NCI-H524 treated with DMSO at 0.1 percent for 48 hours (cell line): ENCODE results near the gene TRMT10B.

ENCODE experiments used
- DNase-seq: peaks from one replicate; lab custom pipeline; 2025; lab: John Stamatoyannopoulos, UW

TRMT10B gene, protein sequence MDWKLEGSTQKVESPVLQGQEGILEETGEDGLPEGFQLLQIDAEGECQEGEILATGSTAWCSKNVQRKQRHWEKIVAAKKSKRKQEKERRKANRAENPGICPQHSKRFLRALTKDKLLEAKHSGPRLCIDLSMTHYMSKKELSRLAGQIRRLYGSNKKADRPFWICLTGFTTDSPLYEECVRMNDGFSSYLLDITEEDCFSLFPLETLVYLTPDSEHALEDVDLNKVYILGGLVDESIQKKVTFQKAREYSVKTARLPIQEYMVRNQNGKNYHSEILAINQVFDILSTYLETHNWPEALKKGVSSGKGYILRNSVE

DNA sequence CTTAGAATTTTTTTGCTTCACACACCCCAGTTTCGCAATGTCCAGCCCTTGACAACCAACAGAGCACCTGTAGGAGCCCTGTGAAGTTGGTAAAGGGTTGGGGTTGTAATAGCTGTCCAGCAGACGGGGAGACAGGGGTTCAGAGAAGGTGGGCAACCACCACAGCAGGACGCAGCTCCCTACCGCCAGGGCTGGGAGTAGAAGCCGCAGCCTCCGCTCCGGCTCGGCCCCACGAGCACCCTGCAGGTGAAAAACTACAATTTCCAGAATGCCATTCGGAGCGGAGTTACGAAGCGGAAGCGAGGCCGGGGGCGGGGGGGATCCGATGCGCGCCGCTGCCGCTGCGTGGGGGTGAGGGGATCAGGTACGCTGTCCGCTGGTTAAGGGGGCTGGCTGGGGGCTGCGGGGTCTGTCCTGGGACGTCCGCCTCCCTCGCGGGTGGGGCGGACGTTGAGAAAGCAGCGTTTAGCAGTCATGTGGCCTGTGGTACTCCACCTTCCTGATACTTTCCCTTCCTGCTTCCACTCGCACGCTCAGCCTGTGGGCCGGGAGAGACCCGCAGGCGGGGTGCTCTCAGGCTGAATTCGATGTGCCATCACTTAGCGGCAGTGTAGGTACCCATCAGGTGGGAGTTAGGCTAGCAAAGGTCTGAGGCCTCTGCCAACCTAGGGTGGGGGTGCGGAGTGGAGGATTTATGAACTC is at the start of gene TRMT10B:
Gene TRMT10B, plus strand, starts transcription at position 317 of the 702 bp plus-strand sequence. CDS start 8,127 bp downstream, outside the sequence.
- DNase-seq: no peak

DNA sequence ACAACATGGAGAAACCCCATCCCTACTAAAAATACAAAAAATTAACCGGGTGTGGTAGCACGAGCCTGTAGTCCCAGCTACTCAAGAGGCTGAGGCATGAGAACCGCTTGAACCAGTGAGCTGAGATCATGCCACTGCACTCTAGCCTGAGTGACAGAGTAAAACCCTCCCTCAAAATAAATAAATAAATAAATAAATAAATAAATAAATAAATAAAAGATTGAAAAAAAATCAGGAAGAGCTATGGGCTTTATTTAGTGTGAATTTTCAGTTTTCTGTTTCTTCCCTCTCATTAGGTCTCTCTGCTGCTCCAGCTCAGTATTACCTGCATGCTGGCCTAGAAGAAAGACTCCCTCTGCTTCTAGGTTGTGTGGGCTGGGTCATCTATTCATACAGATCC is 47.8 kb upstream of the TRMT10B start:
- DNase-seq: no peak

DNA sequence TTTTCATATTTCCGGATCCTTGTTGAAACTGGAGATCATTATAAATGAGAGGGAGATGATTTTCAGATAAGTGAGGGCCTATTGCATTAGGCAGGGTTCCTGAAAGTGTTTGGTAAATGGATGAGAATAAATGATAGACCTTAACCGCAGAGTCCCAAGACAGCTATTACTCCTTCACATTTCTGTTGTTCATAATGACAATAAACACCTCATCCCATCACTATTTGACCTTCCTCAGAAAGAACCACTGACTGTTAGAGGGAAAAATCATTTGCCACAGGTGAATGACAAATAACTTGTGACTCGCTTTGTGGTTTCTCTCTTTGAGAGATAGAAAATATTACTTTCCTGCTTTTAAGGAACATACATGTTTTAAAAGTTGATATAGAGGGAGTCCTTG is 47.3 kb upstream of the TRMT10B start:
- no peak for DNase-seq

DNA sequence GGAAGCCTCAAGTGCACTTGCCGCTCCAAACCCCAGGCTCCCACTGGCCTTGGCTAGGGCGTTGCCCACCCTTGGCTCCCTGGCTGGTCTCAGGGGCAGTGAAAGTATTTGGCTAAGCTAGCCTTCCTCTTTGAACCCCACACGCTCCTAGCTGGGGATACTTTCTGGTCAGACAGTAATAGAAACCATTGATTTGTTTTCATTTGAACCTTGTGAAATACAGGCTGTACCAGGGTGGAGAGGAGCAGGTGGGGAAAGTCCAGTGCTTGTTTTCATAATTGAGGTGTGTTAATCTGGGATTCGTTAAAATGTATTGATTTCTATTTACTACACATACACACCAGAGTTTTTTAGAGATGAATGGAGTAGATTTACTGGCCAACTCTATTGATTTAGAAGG is 45.9 kb upstream of the TRMT10B start:
- no peak for DNase-seq

DNA sequence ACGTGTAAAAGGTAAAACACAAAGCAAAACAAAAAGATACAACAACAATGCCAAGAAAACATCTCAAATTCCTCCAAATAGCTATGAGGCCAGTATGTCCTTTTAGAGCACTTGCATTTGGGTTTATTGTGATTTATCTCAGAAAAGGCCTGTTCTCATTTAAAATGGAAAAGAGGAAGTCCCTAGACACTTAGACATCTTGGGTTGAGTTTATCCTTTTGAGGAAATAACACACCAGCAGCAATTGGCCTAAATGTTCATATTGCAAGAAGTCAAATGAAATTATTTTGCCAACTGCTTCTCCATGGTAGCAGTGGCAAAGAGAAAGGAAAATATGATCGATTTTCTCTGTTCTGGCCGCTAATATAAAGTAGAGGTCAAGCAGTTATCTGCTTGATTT is 43.6 kb upstream of the TRMT10B start:
- DNase-seq: no peak

DNA sequence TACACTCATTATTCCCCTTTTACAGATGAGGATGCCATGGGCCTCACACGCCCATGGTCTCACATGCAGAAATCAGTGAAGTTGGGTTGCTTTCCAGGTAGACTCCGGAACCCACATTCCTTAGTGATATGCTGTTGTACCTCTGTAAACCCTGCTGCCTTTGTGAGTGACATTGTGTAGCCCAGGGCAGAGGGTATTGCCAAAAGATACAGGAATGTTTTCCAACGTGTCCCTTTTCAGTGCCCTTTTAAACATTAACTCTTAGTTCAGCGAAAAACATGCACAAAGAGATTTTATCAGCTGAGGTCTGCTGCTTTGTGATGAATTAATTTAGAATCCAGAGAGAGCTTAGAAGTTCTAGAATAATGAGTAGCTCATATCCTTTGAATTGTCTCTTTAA is 38.3 kb upstream of the TRMT10B start:
- no peak for DNase-seq

DNA sequence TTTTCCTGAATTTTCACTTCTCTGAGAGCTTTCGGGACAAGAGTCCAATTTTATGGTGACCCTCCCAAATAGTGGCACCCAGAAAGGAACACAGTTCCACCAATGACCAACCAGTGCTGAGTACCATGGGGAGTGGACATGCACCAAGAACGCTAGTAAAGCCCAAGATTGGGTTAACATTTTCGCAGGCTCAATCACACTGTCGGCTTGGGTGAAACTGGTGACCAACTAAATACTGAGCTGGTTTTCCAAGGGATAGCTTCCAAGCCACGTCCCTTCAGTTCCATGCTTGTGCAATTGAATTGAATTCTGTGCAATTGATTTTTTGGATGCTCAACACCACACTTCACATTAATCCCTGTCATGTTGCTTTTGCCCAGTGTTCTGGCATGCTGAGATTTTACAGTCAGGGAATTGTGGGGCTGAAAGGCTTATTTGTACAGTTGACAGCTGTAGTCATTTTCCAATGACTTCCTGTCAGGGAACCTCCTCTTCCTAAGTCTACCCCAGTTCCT is 37.6 kb upstream of the TRMT10B start:
- no peak for DNase-seq

DNA sequence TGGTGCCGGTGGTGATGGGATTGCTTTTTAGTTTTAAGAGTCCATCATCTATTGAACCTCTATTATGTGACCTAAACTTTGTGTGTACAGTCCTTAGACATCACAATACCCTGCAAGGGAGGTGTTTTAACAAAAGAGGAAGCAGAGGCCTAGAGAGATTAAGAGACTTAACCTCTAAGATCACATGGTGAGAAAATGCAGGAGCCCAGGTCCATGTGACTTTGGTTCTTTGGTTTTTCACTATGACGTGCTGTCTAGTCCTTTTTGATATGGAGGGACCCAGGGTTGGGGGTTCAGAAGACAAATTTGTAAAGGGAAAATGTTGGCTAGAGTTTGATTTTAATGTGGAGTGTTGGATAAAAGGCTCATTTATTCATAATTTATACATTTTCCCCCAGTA is 34.1 kb upstream of the TRMT10B start:
- DNase-seq: no peak

DNA sequence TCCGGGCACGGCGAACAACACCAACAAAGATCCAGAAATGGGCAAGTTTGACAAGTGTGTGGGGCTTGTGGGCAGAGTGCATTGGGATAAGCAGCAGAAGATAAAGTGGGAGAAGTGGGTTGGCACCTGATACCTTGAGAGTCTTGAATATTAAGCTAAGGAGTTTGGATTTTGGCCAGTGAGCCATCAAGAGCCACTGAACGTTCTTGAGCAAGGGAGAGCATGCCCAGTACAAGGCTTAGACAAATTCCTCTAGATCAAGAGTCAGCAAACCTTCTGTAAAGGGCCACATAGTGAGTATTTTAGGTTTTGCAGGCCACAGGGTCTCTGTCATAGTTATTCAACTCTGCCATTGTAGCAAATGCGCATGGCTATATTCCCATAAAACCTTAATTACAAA is 26.6 kb upstream of the TRMT10B start:
- no peak for DNase-seq

DNA sequence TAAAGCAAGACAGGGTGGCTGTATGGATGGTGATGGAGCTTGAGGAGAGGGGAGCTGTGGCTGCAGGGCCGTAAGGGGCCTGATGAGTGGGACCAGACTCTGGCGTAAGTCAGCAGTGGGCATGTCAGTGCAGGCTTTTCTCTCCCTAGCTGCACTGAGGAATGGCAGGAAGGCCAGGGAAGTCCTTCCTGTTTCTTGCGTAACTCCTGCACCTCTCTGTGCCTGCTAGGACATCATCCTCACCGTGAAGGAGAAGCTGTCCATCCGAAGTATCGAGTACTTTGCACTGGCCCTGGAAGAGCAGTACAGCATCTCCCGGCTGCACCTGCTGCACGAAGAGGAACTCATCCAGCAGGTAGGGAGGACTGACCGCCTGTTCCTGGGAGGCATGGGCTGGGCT is 24.1 kb upstream of the TRMT10B start:
- no peak for DNase-seq

DNA sequence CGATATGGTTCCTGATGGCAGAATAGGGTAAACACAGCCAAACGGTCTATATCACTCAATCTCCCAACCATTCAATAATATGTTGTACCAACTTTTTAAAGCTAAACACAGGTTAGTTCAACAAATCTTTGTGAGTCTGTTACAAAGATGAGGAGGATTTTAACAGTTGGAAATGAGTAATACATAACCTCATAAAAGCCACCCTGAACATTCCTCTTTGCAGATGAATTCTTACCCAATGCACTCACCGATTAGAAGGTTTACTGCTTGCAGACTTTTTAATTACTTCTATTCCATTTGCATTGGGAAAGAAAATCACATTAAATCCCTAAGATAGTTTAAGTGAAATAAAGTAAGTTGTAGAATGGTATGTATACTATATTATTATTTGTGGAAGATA is 23.3 kb upstream of the TRMT10B start:
- no peak for DNase-seq

DNA sequence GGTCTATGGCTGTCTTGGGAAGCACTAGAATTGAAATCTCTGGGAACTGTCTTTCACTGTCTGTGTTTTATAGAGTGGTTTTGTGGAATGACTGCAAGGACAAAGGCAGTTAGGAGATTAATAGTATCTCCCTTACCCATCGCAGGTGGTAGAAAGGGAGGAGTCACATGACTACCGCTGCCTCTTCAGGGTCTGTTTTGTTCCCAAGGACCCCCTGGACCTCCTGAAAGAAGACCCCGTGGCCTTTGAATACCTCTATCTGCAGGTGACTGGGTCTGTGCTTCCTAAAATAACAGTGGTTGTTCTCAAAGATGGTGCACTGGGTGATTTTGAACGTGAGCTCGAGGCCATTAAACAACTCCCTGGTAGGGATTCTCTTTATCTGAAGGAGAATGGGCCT is 22.8 kb upstream of the TRMT10B start:
- DNase-seq: no peak

DNA sequence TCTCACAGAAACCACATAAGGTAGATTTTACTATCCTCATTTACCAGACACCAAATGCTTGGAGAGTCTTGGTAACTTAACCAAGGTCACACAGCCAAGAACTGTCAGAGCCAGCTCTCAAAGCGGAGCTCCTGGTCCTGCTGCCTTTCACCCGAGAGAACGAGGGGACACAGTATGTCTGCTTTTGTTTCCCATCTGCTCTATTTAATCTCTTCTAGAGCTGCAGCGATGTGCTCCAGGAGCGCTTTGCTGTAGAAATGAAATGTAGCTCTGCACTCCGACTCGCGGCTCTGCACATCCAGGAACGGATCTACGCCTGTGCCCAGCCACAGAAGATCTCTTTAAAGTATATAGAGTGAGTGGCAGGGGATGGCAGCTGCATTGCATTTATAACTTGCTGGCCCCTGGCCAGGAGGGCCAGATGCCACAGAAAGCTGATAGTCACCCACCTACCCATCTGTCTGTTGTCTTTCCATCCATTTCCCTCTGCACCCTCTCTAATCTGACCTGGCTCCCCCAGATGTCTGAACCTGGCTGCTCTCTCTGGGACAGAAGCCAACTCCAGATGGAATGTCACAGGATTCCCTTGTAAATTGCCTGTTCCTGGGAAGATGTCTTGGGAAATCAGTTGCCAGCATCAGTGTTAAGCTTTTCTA is 21.4 kb upstream of the TRMT10B start:
- DNase-seq: peak; percentile 98

DNA sequence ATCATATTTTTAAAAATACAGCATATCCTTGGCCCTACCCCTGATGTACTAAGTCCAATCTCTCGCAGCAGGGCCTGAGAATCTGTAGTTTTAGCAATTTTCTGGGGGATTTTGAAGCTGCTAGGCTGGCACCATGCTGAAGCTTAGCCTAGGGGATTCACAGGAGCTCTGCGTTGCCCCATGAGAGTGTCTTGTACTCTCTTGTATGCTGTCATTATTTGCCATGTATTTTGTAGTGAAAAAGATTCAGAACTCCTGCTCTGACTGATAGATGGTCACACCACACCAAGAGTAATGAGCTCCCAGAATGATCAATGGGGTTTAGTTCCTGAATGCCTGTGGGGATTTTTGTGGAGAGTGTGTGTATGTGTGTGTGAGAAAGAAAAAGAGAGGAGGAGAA is 20.7 kb upstream of the TRMT10B start:
- DNase-seq: no peak

DNA sequence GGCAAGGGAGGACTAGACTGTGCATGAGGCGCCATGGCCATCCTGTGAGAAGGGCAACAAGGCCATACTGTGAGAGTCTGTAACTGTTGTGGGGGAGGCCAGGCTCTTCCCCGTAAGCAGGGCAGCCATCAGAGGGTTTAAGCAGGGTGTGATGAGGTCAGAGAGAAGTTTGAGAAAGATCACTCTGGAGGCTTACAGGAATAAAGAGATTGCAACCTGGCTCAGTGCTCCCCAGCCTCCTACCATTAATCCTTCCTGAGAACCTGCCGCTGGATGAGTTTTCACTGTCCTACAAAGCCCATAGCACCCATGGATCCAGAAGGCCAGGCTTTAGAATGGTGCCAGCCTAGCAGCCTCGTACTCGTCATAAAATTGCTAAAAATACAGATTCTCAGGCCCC is 14.4 kb upstream of the TRMT10B start:
- no peak for DNase-seq

DNA sequence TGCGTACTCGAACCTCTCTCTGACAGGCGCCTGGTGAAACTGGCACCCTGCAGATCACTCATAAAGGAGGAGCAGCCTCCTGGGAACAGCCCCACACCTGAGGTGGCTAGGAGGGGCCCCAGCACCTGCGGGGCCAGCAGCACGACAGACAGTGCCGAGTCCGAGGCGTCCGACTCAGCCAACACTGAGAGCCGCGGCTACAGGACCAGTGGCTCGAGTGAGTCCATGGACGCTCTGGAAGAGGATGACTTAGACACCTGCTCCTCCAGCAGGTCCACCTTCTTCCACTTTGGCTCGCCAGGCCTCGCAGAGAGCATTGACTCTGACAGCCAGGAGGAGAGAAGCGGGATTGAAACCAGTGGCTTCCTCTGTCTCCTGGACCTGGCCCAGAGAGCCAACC is 13.5 kb upstream of the TRMT10B start:
- no peak for DNase-seq

DNA sequence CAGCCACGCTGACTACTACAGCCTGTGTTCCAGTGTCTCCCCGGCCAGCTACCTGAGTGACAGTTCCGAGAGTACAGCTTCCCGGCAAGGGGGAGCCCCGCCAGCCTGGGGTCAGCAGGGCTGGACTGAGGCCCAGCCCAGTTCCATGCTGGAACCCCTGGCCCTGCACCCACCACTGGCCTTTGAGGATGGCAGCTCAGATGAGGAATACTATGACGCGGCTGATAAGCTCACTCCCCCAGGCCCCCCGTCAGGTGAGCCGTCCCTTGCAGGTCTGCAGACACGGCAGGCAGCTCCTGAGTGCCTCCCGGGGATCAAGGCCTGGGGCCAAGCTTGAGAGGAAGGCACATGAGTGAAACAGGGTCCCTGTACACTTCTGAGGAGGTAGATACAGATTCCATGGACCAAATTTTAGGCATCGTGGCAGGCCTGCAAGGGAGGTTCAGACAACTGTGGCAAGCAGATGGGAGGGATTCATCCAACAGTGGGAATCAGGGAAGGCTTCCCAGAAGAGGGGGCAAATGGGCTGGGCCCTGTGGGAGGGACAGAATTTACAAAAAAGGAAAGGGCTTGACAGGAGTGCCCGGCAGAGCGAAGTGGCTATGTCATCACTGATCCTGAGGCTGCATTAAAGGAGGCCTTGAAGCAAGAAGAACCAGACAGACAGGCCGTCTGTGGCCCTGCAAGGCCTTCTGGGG is 12.8 kb upstream of the TRMT10B start:
- DNase-seq: no peak

DNA sequence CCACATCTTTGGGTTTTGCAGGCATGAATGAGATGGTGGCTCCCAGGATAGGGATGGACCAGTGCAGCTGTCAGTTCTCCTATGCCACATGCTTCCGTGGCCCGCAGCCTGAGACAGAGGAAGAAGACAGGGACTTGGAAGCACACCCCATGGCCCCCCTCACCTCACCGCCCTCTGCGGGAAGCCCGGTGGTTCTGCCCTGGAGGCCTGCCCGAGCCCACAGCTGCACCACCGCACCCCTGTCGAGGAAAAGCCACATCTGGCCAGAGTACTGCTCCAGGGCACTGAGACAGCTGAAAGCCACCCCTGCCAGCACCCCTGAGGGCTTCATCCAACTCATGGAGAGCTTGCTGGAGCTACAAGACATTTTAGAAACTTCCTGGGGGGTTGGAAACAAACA is 7.6 kb upstream of the TRMT10B start:
- no peak for DNase-seq

DNA sequence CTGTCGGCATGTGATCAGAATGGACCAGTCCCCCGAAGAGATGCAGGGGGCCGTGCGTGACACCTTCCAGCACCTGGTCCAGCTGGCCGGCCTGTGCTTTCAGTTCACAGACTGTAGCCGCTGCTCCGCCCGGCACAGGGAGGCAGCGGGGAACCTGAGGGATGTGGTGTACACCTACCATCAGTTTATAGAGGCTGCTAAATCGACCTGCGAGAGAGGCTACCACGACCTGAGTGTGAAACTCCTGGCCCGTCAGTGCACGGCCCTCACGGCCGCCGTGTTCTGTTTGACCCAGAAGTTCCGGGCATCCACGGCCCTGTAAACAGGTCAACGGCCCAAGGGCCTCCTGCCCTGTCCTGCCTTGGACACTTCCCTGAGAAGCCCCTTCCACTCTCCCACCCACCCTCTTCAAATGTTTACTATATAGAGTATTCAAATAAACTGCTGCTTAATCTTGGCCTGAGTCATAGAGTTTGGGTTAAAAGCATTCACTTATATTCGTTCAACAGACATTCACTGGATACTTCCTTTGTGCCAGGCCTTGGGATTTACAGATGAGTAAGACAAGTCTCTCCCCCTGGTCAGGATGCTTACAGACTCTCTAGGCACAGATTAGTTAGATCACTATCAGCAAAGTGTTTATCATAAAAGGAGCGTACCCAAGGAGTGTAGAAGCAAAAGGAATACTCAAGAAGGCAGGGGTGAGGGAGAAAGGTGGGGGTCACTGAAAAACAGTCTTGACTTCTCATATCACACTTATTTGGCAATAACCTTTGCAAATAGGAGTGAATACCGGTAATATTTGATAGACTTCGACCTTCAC is 6.9 kb upstream of the TRMT10B start:
- no peak for DNase-seq

DNA sequence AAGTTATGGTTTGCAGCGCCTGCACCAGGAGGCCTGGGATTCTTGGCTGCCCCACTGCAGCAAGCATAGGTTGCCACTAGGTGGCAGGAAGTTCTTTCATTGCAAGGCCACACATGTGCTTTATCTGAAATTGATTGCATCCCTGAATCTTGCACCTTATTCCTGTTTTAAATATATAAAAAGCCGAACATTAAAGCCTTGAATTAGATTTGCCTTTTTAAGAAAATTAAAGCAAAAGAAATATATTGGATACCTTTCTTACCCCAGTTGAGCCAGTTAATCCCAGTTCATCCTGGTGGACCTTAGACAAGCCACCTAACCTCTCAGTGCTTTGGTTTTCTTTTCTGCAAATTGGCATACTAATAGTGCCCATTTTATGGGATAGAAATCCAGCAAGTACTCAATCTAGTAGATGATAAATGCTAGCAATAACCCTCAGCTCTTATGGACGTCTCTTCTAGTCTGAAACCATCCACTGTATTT is 6.3 kb upstream of the TRMT10B start:
- no peak for DNase-seq

DNA sequence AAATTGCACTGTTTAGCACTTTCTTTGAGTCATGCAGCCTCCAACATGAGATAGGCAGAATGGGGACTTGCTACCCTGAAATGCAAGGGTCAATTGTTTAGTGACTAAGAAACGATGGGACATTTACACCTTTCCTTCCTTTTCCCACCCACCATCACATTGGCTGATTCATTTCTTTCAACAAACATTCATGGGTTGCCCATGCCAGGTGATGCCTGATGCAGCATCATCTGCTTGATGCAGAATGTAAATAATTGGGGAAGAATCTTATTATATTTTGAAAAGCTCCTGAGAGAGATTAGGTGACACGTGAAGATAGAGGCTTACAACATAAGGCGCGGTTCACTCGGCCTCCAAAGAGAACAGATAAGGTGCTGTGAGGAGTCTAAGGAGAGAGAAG is 4.5 kb upstream of the TRMT10B start:
- no peak for DNase-seq
